ENCODE measurements around the gene ABCC4. TPM values are rescaled to one million over a fixed set of nuclear protein-coding genes. Genes with fewer than 3 reads are reported as not detected.
A peak's percentile ranks its signal among the peaks of the same experiment; 100 is the strongest.

The ABCC4 gene
- total and polyA plus RNA-seq, 9 of the 15 experiments (the other 6 are each of a cell fraction or from before 2014, with no cell fraction given) = 9.4 to 46.1 (median 25.4) TPM

DNA sequence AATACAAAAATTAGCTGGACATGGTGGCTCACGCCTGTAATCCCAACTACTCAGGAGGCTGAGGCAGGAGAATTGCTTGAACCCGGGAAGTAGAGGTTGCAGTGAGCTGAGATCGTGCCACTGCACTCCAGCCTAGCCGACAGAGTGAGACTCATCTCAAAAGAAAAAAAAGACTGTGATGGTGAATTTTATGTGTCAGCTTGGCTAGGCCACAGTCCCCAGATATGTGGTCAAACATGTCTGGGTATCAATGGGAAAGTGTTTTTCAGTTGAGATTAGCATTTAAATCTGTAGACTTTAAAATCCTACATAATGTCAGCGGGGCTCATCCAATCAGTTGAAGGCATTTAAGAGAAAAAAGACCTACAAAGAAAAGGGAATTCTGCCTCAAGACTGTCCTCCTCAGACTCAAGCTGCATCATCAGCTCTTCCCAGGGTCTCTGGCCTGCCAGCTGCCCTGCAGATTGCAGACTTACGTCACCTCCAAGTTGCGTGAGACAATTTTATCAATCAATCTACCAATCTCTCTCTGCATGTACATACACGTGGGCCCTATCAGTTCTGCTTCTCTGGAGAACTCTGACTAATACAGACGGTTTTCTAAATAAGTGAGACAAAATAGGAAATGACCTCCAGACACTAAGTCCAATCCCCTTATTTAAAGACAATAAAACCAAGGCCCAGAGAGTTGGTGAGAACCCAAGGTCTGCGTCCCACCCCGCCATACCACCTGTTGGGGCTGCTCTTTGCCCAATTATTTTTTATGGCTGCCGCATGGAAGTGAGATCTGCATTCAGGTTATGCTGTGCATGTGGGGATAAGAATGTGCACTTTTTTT, 99.2 kb downstream of the ABCC4 start (continued):
- TF ChIP-seq ZNF318 (IDR thresholded peaks at IDR 0.05; ENCODE audit: borderline replicate concordance in 1 of 2, low read depth in 1 of 2) (peak in 1 of 2 experiments; percentile 83; a peak in 2 of 4 replicates), ARID1B (IDR thresholded peaks at IDR 0.05) (peak; percentile 78), CREM (IDR thresholded peaks at IDR 0.05; ENCODE audit: low read depth) (peak; percentile 88), FIP1L1 (IDR thresholded peaks at IDR 0.05; ENCODE audit: low read depth, low read length, poor library complexity, severe bottlenecking) (no peak), CCNT2 (IDR thresholded peaks at IDR 0.05; ENCODE audit: borderline replicate concordance, extremely low read depth, insufficient read length, low read depth, low read length) (peak; percentile 35), CTBP1 (IDR thresholded peaks at IDR 0.05; ENCODE audit: borderline replicate concordance) (peak; percentile 47; the same call in 1 of the 2 replicates), NCOR1 (IDR thresholded peaks at IDR 0.05) (peak; percentile 60; the same call in 1 of the 2 replicates), SMARCE1 (IDR thresholded peaks at IDR 0.05) (peak; percentile 48; the same call in 1 of the 2 replicates), CBFA2T2 (conservative IDR thresholded peaks at IDR 0.05) (peak; percentile 79), MTA2 (IDR thresholded peaks at IDR 0.05; ENCODE audit: low read depth) (0 out of 2 replicates have a peak, but pooled peaks have one; percentile 9), KAT7 (CRISPR knock-in tag; IDR thresholded peaks at IDR 0.05; ENCODE audit: borderline replicate concordance) (0 out of 2 replicates have a peak, but pooled peaks have one; percentile 32), ATF7 (IDR thresholded peaks at IDR 0.05) (peak; percentile 94), MAZ (CRISPR knock-in tag; conservative IDR thresholded peaks at IDR 0.05 in 1 of 2, IDR thresholded peaks at IDR 0.05 in 1 of 2) (no peak), HES1 (IDR thresholded peaks at IDR 0.05; ENCODE audit: low read depth) (peak; percentile 67; the same call in 1 of the 2 replicates), ATF3 (IDR thresholded peaks at IDR 0.05) (peak; percentile 95), ATF3 (CRISPR knock-in tag; conservative IDR thresholded peaks at IDR 0.05) (no peak), ATF1 (CRISPR knock-in tag; IDR thresholded peaks at IDR 0.05) (no peak), ATF1 (tag; IDR thresholded peaks at IDR 0.05) (peak; percentile 68)

All from K562 (cell line).